ENCODE data around the gene XPO1. TPM values are rescaled to one million over a fixed set of nuclear protein-coding genes. Genes with fewer than 3 reads are reported as not detected.

XPO1 gene
- total RNA-seq, 6 experiments from 2014 or later: 114 to 158 (median 139) TPM

DNA sequence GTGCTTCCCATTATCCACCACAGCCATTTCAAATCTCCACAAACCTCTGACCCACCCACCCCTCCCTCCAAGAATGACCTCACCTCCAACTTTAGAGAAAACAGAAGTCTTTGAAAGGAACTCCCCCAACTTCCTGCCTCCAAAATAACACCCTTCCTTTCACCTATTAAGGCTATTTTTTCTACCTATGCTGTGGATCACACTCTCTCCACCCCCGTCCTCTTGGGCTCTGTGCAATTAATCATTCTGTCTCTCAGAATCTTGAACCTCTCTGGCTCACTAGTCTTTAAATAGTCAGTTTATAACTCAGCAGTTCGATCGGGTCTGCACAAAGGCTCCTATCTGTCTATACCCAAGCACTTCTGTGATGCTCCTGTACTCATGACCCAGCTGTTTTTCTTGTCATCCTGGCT, 37.3 kb upstream of the XPO1 start:
- H3K4me3 Mint-ChIP-seq: no peak overlapping the region
- H3K4me1 Mint-ChIP-seq (ENCODE audit: low read depth): no peaks in the 10 kb centered on the region
- no peaks in the 10 kb centered on the region for H3K9me3 Mint-ChIP-seq
- H3K36me3 Mint-ChIP-seq (ENCODE audit: low read depth): no peaks in the 10 kb centered on the region
- peaks cover 8% of the 10 kb centered on the region for H3K27me3 Mint-ChIP-seq (ENCODE audit: insufficient read depth)
- TF ChIP-seq, protein P1, sequence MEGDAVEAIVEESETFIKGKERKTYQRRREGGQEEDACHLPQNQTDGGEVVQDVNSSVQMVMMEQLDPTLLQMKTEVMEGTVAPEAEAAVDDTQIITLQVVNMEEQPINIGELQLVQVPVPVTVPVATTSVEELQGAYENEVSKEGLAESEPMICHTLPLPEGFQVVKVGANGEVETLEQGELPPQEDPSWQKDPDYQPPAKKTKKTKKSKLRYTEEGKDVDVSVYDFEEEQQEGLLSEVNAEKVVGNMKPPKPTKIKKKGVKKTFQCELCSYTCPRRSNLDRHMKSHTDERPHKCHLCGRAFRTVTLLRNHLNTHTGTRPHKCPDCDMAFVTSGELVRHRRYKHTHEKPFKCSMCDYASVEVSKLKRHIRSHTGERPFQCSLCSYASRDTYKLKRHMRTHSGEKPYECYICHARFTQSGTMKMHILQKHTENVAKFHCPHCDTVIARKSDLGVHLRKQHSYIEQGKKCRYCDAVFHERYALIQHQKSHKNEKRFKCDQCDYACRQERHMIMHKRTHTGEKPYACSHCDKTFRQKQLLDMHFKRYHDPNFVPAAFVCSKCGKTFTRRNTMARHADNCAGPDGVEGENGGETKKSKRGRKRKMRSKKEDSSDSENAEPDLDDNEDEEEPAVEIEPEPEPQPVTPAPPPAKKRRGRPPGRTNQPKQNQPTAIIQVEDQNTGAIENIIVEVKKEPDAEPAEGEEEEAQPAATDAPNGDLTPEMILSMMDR (IDR thresholded peaks at IDR 0.05): no peak
- DNase-seq: no peak
- no peak overlapping the region for H3K27ac Mint-ChIP-seq

- no peaks in the 10 kb centered on the region for H3K36me3 Mint-ChIP-seq (ENCODE audit: low read depth)
- no peak overlapping the region for H3K4me3 Mint-ChIP-seq
- H3K4me1 Mint-ChIP-seq (ENCODE audit: low read depth): peaks cover 8% of the 10 kb centered on the region; the same call in 1 of the 2 replicates
- no peak for DNase-seq
- peaks cover 17% of the 10 kb centered on the region for H3K27me3 Mint-ChIP-seq (ENCODE audit: insufficient read depth)
- H3K9me3 Mint-ChIP-seq: no peaks in the 10 kb centered on the region
- TF ChIP-seq, protein P1 (IDR thresholded peaks at IDR 0.05): no peak
- no peak overlapping the region for H3K27ac Mint-ChIP-seq
Observed at GRCh38 chr2:61566566-61566965, 28.4 kb upstream of the XPO1 start.

- TF ChIP-seq, protein P1 (IDR thresholded peaks at IDR 0.05): no peak
- no peak overlapping the region for H3K27ac Mint-ChIP-seq
- peaks cover 25% of the 10 kb centered on the region for H3K27me3 Mint-ChIP-seq (ENCODE audit: insufficient read depth)
- H3K9me3 Mint-ChIP-seq: no peaks in the 10 kb centered on the region
- H3K4me3 Mint-ChIP-seq: no peak overlapping the region
- no peak for DNase-seq
- peaks cover 8% of the 10 kb centered on the region; the same call in 1 of the 2 replicates for H3K4me1 Mint-ChIP-seq (ENCODE audit: low read depth)
- H3K36me3 Mint-ChIP-seq (ENCODE audit: low read depth): no peaks in the 10 kb centered on the region
Observed at GRCh38 chr2:61562615-61563014, 24.5 kb upstream of the XPO1 start.

- H3K4me3 Mint-ChIP-seq: no peak overlapping the region
- TF ChIP-seq, protein P1 (IDR thresholded peaks at IDR 0.05): no peak
Observed at GRCh38 chr2:61558160-61558559, 20.0 kb upstream of the XPO1 start.

DNA sequence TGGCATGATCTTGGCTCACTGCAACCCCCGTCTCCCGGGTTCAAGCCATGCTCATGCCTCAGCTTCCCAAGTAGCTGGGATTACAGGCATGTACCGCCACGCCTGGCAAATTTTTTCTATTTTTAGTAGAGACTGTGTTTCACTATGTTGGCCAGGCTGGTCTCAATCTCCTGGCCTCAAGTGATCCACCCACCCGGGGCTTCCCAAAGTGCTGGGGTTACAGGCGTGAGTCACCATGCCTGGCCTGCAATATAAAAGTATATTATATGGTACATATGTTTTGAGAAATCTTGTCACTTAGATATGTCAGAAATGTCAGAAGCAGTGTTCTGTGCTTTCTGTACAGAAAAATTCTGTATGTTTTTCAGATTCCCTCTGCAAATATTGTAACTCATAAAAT, 19.2 kb upstream of the XPO1 start:
- no peak overlapping the region for H3K27ac Mint-ChIP-seq
- H3K9me3 Mint-ChIP-seq: no peaks in the 10 kb centered on the region
- TF ChIP-seq, protein P1 (IDR thresholded peaks at IDR 0.05): no peak
- DNase-seq: no peak
- H3K4me3 Mint-ChIP-seq: no peak overlapping the region
- H3K27me3 Mint-ChIP-seq (ENCODE audit: insufficient read depth): peaks cover 8% of the 10 kb centered on the region
- H3K36me3 Mint-ChIP-seq (ENCODE audit: low read depth): no peaks in the 10 kb centered on the region
- no peaks in the 10 kb centered on the region for H3K4me1 Mint-ChIP-seq (ENCODE audit: low read depth)

More at GRCh38 chr2:61558160-61558559, 20.0 kb upstream of the XPO1 start:
- Mint-ChIP-seq H3K27me3 (ENCODE audit: insufficient read depth) (peaks cover 14% of the 10 kb centered on the region), H3K27ac (no peak overlapping the region), H3K4me1 (ENCODE audit: low read depth) (no peaks in the 10 kb centered on the region), H3K36me3 (ENCODE audit: low read depth) (no peaks in the 10 kb centered on the region), H3K9me3 (no peaks in the 10 kb centered on the region)
- no peak for DNase-seq

DNA sequence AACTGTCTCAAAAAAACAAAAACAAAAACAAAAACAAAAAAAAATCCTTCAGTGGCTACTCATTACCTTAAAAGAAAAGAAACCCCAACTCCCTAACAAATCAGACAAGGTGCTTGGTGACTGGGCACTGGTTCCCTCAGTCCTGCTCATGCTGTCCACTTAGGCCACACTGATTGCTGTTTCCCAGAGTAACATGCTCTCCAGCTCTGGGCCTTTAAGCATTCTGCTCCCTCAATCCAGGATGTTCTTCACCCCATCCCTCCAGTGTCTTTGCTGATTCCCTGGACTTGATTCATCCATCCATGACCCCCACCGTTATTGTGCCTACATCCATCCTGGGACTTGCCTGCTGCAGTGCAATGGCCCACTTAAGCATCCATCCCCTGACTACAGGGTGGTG, 16.4 kb upstream of the XPO1 start:
- DNase-seq: no peak
- H3K36me3 Mint-ChIP-seq (ENCODE audit: low read depth): no peaks in the 10 kb centered on the region
- no peaks in the 10 kb centered on the region for H3K4me1 Mint-ChIP-seq (ENCODE audit: low read depth)
- H3K27me3 Mint-ChIP-seq (ENCODE audit: insufficient read depth): peaks cover 11% of the 10 kb centered on the region
- H3K9me3 Mint-ChIP-seq: no peaks in the 10 kb centered on the region
- TF ChIP-seq, protein P1 (IDR thresholded peaks at IDR 0.05): no peak
- H3K4me3 Mint-ChIP-seq: no peak overlapping the region
- no peak overlapping the region for H3K27ac Mint-ChIP-seq
